Activated CD4-positive, alpha-beta T cell treated with anti-CD3 and anti-CD28 coated beads, Interleukin-2, amount 10 ng/mL, durations not matched to agents 24 days and 14 days (primary cell): ENCODE results near the gene COL4A2. TPM values are rescaled to one million over a fixed set of nuclear protein-coding genes. Genes with fewer than 3 reads are reported as not detected.

ENCODE experiments used
- DNase-seq: peaks from one replicate; pipeline ENCODE4 v3.0.0; 2022
- H3K27ac Mint-ChIP-seq: one replicate; pipeline ENCODE4 v1.8.0; 2022; ENCODE audit warnings: mild to moderate bottlenecking, mixed read lengths
- H3K27me3 Mint-ChIP-seq: one replicate; pipeline ENCODE4 v1.8.0; 2022; ENCODE audit warnings: mixed read lengths
- H3K36me3 Mint-ChIP-seq: one replicate; pipeline ENCODE4 v1.8.0; 2022; ENCODE audit warnings: low read depth, mild to moderate bottlenecking, mixed read lengths
- H3K4me1 Mint-ChIP-seq: one replicate; pipeline ENCODE4 v1.8.0; 2021; ENCODE audit warnings: mixed read lengths
- H3K4me3 Mint-ChIP-seq: one replicate; pipeline ENCODE4 v1.8.0; 2022; ENCODE audit warnings: mild to moderate bottlenecking, moderate library complexity, mixed read lengths
- H3K9me3 Mint-ChIP-seq: one replicate; pipeline ENCODE4 v1.8.0; 2021; ENCODE audit warnings: mixed read lengths
- intact Hi-C: fragments of 100-400 bp; cut with micrococcal nuclease; formaldehyde crosslinking; loops from one replicate; pipeline ENCODE4 v1.15.1; 2023
- total RNA-seq: library from RNA; stranded (reverse); gene quantifications from 2 replicates; pipeline ENCODE4 v1.2.3, GENCODE V29; 2022

The COL4A2 gene
- total RNA-seq, 1 donor from 2014 or later = not detected

- no peak for DNase-seq
- Mint-ChIP-seq H3K4me1 (no peaks in the 10 kb centered on the region), H3K4me3 (no peak overlapping the region), H3K27me3 (peaks cover 18% of the 10 kb centered on the region), H3K36me3 (no peaks in the 10 kb centered on the region), H3K9me3 (no peaks in the 10 kb centered on the region), H3K27ac (no peak overlapping the region)
- intact Hi-C loops = no loop called here
Observed at GRCh38 chr13:110266431-110266809, 40.7 kb upstream of the COL4A2 start.

- DNase-seq = no peak
- intact Hi-C loops = no loop called here
- H3K36me3 Mint-ChIP-seq = no peaks in the 10 kb centered on the region
Observed at GRCh38 chr13:110266983-110267382, 40.1 kb upstream of the COL4A2 start.

DNA sequence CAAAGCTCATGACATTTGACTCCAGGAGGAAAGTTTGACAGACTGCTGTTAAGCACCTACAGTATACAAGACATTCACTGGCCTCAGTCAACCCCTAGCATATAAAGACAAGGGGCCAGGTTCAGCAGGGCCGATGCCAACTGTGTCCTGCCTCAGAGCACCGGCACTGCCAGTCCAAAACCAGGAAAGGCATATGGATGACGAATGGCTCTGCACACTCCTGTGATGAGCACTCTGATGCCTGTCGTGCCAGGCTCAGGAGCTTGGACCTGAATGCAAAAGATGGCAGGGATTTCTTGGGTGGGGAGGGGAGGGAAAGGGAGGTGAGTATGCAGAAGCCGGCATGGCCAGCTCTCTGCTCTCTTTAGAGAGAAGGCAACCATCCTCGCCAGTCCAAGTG, 39.0 kb upstream of the COL4A2 start:
- no peak for DNase-seq
- intact Hi-C loops = no loop called here

More at GRCh38 chr13:110266983-110267382, 40.1 kb upstream of the COL4A2 start:
- no peak overlapping the region for H3K4me3 Mint-ChIP-seq
- no peaks in the 10 kb centered on the region for H3K9me3 Mint-ChIP-seq
- peaks cover 18% of the 10 kb centered on the region for H3K27me3 Mint-ChIP-seq
- no peak overlapping the region for H3K27ac Mint-ChIP-seq
- H3K4me1 Mint-ChIP-seq = no peaks in the 10 kb centered on the region

DNA sequence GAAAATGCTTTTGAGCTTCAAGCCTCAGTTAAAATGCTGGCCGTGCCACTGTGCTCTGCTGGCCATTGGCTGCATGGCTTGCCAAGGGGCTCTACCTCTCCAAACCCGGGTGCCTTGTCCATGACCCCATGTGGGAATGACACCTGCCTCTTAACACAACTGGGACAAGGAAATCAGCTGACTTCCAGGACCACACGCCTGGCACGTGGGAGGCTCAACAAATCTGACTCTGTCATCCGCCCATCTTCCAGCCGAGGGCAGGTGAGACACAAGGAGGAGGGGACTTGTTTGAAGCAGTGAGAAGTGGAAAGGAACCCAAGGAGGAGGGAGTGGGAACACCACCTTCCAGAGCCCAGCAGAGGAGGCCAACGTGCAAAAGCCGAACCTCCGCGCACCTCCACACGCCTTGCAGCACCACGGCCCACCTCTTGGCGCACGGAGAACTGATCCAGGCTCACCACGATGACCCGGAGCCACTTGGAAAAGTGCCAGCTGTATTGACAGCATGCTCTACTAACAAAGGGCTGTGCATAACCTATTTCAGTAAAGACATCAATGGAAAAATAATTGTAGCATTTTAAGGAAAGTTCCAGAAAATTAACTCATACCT, 38.4 kb upstream of the COL4A2 start:
- Mint-ChIP-seq H3K4me1 (no peaks in the 10 kb centered on the region), H3K4me3 (no peak overlapping the region), H3K27ac (no peak overlapping the region), H3K36me3 (no peaks in the 10 kb centered on the region), H3K27me3 (peaks cover 13% of the 10 kb centered on the region), H3K9me3 (no peaks in the 10 kb centered on the region)
- intact Hi-C loops = no loop called here
- no peak for DNase-seq

More for the DNA sequence above, 39.0 kb upstream of the COL4A2 start:
- no peaks in the 10 kb centered on the region for H3K9me3 Mint-ChIP-seq
- H3K4me3 Mint-ChIP-seq = no peak overlapping the region
- no peaks in the 10 kb centered on the region for H3K4me1 Mint-ChIP-seq
- peaks cover 13% of the 10 kb centered on the region for H3K27me3 Mint-ChIP-seq
- H3K36me3 Mint-ChIP-seq = no peaks in the 10 kb centered on the region
- H3K27ac Mint-ChIP-seq = no peak overlapping the region

DNA sequence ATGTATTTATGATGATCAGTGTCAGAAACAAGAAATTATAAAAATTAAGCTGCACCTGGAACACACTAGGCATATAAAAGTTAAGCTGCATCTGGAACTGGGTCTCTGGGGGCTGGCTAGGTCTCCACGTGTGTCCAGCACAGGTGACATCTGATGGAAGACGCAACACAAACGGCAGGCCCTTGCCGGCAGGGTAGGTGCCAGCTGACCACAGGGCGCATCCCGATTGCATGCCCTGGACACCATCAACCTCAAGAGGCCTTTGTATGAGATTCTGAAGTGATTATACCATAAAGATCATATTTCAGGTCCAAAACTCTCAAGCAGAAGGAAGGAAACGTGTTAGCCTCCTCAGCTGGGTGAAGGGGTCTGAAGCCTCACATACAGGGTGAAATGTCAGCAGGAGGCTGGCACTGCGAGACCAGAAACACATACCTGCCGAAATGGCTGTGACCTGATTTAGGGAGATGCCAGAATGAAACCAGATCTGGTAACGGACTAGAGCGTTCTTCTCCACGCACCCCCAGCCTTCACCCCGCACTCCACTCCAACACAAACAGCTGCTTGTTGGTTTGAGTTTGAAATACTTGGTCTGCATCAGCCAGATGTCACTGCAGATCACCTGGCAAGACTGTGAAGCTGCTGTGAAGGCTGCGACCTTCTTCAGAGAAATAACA, 37.4 kb upstream of the COL4A2 start:
- no peak overlapping the region for H3K4me3 Mint-ChIP-seq
- intact Hi-C loops = no loop called here
- H3K27ac Mint-ChIP-seq = no peak overlapping the region
- H3K9me3 Mint-ChIP-seq = no peaks in the 10 kb centered on the region
- no peaks in the 10 kb centered on the region for H3K36me3 Mint-ChIP-seq
- peaks cover 11% of the 10 kb centered on the region for H3K27me3 Mint-ChIP-seq
- no peaks in the 10 kb centered on the region for H3K4me1 Mint-ChIP-seq
- no peak for DNase-seq

GRCh38 chr13:110270507-110270906, 36.6 kb upstream of the COL4A2 start:
- H3K4me3 Mint-ChIP-seq = no peak overlapping the region
- DNase-seq = no peak
- peaks cover 7% of the 10 kb centered on the region for H3K27me3 Mint-ChIP-seq
- H3K9me3 Mint-ChIP-seq = no peaks in the 10 kb centered on the region
- no peaks in the 10 kb centered on the region for H3K4me1 Mint-ChIP-seq
- no peaks in the 10 kb centered on the region for H3K36me3 Mint-ChIP-seq
- intact Hi-C loops = no loop called here
- H3K27ac Mint-ChIP-seq = no peak overlapping the region

GRCh38 chr13:110271313-110271712, 35.8 kb upstream of the COL4A2 start:
- no peak for DNase-seq
- no peaks in the 10 kb centered on the region for H3K9me3 Mint-ChIP-seq
- no peak overlapping the region for H3K4me3 Mint-ChIP-seq
- no peaks in the 10 kb centered on the region for H3K4me1 Mint-ChIP-seq
- peaks cover 6% of the 10 kb centered on the region for H3K27me3 Mint-ChIP-seq
- intact Hi-C loops = no loop called here
- no peaks in the 10 kb centered on the region for H3K36me3 Mint-ChIP-seq
- H3K27ac Mint-ChIP-seq = no peak overlapping the region

- Mint-ChIP-seq H3K27me3 (peaks cover 4% of the 10 kb centered on the region), H3K36me3 (no peaks in the 10 kb centered on the region), H3K4me3 (no peak overlapping the region), H3K9me3 (no peaks in the 10 kb centered on the region), H3K4me1 (no peaks in the 10 kb centered on the region), H3K27ac (no peak overlapping the region)
- intact Hi-C loops = no loop called here
- no peak for DNase-seq
Observed at GRCh38 chr13:110272227-110272626, 34.9 kb upstream of the COL4A2 start.

DNA sequence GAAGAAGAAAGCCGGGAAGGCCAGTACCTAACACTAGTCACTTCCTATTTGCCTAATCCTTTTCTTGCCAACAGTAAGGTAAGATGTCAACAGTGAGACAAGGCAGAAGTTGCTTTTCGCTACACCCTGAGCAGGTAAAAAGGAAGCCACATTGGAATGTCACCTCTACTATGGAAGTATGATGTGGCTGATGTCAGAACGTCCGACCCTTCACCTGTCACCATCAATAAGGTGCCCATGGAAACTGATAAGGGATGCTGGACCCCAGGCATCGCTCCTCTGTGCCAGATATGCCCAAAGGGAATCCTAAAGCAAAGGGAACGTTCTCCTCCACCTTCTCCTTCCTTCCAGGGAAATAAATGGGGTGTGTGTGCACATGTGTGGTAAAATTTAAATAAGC, 34.4 kb upstream of the COL4A2 start:
- Mint-ChIP-seq H3K27ac (no peak overlapping the region), H3K27me3 (peaks cover 4% of the 10 kb centered on the region), H3K4me1 (no peaks in the 10 kb centered on the region), H3K4me3 (no peak overlapping the region), H3K9me3 (no peaks in the 10 kb centered on the region), H3K36me3 (no peaks in the 10 kb centered on the region)
- intact Hi-C loops = no loop called here
- DNase-seq = no peak

- H3K9me3 Mint-ChIP-seq = no peaks in the 10 kb centered on the region
- peaks cover 4% of the 10 kb centered on the region for H3K27me3 Mint-ChIP-seq
- intact Hi-C loops = no loop called here
- H3K27ac Mint-ChIP-seq = no peak overlapping the region
- DNase-seq = no peak
- no peaks in the 10 kb centered on the region for H3K4me1 Mint-ChIP-seq
- H3K36me3 Mint-ChIP-seq = no peaks in the 10 kb centered on the region
- no peak overlapping the region for H3K4me3 Mint-ChIP-seq
Observed at GRCh38 chr13:110273254-110273653, 33.8 kb upstream of the COL4A2 start.

DNA sequence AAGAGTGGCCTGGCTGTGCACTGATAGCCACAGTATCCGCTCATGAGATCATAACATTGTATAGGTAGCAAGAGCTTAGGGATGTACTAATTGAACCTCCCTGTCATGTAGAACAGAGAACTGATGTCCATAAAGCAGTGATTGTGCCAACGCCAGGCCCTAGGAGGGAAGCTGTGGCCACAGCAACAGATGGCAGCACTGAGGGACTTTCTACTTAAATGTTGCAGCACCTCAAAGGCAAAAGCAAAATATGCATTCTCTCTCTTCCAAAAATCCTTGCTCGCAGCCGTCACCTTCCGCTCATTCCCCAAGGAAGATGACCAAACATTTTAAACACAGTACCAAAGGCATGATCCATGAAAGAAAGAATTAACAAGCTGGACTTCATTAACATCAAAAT, 32.4 kb upstream of the COL4A2 start:
- no peak for DNase-seq
- Mint-ChIP-seq H3K27ac (no peak overlapping the region), H3K4me1 (no peaks in the 10 kb centered on the region), H3K27me3 (peaks cover 4% of the 10 kb centered on the region), H3K9me3 (no peaks in the 10 kb centered on the region), H3K4me3 (no peak overlapping the region), H3K36me3 (no peaks in the 10 kb centered on the region)
- intact Hi-C loops = no loop called here

- Mint-ChIP-seq H3K4me1 (no peaks in the 10 kb centered on the region), H3K27ac (no peak overlapping the region), H3K27me3 (peaks cover 2% of the 10 kb centered on the region), H3K4me3 (no peak overlapping the region), H3K9me3 (no peaks in the 10 kb centered on the region), H3K36me3 (no peaks in the 10 kb centered on the region)
- DNase-seq = no peak
- intact Hi-C loops = no loop called here
Observed at GRCh38 chr13:110275931-110276552, 31.0 kb upstream of the COL4A2 start.

DNA sequence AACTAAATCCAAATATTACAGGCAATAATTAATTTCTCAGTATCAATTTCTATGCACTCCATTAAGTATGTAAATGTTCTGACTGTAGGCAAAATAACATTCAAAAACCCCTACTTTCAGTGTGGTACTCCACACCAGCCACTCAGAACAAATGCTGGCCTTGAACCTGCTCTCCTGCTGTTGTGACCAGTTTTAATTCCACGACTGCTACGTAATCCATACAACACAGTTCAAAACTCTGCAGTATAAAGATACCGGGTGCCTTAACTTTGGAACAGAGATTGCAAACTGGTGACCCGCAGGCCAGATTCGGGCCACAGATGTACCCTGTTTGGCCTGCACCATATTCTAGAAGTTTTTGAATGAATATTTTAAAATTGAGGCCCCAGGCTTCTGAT, 30.5 kb upstream of the COL4A2 start:
- no peaks in the 10 kb centered on the region for H3K4me1 Mint-ChIP-seq
- peaks cover 1% of the 10 kb centered on the region for H3K36me3 Mint-ChIP-seq

DNA sequence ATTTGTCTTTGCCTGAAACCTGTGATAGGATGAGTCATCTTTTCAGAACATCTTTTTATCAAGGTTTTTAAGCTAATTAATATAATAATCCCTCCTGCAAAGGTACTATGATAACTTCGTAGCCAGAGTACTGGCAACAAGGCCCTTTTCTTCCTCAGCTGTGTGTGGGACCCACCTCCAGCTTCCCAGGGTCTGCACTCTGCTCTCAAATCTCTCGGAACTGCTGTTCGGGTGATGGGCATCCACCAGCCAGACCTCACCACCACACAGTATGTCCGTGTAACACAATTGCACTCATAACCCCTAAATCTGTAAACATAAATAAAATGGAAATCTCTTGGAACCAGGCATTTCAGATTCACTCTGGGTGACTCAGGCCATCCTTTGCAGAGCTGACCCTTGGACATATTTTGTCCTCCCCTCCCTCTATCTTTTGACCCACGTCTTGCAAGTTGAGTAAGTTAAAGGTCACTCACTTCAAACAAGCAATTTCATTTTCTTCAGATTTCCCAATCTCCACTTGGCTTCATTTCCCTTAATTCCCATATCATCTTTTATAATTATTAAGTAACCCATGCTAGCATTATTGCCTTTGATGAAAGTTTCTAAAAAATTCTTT, 29.6 kb upstream of the COL4A2 start:
- Mint-ChIP-seq H3K4me3 (no peak overlapping the region), H3K27ac (no peak overlapping the region), H3K4me1 (no peaks in the 10 kb centered on the region), H3K27me3 (peaks cover 1% of the 10 kb centered on the region), H3K9me3 (no peaks in the 10 kb centered on the region), H3K36me3 (peaks cover 1% of the 10 kb centered on the region)
- DNase-seq = no peak
- intact Hi-C loops = no loop called here

More for the DNA sequence above, 30.5 kb upstream of the COL4A2 start:
- no peak overlapping the region for H3K27ac Mint-ChIP-seq
- DNase-seq = no peak
- intact Hi-C loops = no loop called here
- no peak overlapping the region for H3K4me3 Mint-ChIP-seq
- H3K9me3 Mint-ChIP-seq = no peaks in the 10 kb centered on the region
- H3K27me3 Mint-ChIP-seq = peaks cover 2% of the 10 kb centered on the region
